Body of pancreas (tissue), 4 donors: ENCODE data around the gene NOXA1.

ENCODE experiments used
- CTCF ChIP-seq, 7 experiments: fragments of 450-650 bp in 4 of 7; fragments of 200-600 bp in 3 of 7; sonication (generic) in 3 of 7; IDR thresholded peaks; one replicate each; pipeline ENCODE4 v1.5.1; 2016 to 2019; ENCODE audit warnings: antibody characterized with exemption in 7 of 7
- POLR2A ChIP-seq, 3 donors: fragments of 450-650 bp; IDR thresholded peaks; one replicate each; pipeline ENCODE4 v1.6.1; 2016; ENCODE audit warnings: antibody characterized with exemption in 3 of 3, mild to moderate bottlenecking in 2 of 3

GRCh38 chr9:137478962-137479861, 56.0 kb downstream of the NOXA1 start:
- no peak for TF ChIP-seq CTCF (IDR thresholded peaks at IDR 0.05)
- no peak for TF ChIP-seq POLR2A (IDR thresholded peaks at IDR 0.05)
